Stimulated activated CD8-positive, alpha-beta memory T cell treated with anti-CD3 and anti-CD28 coated beads, Interleukin-12 subunit alpha, Interleukin-12 subunit beta, amount 100 ng/mL, for 1 hour (primary cell): Measurements from ENCODE around the gene CRADD.
"Not testable (repeated sequence)": the region's sequence is repeated elsewhere in the genome, so short reads cannot be mapped to it uniquely, and the experiment has no call there.

Experiments
- DNase-seq: peaks from one replicate; pipeline ENCODE4 v3.0.0-alpha.2; 2020; ENCODE audit warnings: low read depth

CRADD gene

DNA sequence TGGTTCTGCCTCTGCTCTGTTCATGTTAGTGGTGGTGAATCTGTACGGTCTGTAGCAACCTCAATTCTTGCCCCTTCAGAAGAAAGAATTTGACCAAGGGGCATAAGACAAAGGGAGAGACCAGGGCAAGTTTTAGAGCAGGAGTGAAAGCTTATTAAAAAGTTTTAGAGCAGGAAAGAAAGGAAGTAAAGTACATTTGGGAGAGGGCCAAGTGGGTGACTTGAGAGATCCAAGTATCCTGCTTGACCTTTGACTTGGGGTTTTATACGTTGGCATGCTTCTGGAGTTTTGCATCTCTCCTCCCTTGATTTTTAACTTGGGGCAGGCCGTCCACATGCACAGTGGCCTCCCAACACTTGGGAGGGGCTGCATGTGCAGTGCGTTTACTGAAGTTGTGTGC is 225.0 kb downstream of the CRADD start:
- no peak for DNase-seq

DNA sequence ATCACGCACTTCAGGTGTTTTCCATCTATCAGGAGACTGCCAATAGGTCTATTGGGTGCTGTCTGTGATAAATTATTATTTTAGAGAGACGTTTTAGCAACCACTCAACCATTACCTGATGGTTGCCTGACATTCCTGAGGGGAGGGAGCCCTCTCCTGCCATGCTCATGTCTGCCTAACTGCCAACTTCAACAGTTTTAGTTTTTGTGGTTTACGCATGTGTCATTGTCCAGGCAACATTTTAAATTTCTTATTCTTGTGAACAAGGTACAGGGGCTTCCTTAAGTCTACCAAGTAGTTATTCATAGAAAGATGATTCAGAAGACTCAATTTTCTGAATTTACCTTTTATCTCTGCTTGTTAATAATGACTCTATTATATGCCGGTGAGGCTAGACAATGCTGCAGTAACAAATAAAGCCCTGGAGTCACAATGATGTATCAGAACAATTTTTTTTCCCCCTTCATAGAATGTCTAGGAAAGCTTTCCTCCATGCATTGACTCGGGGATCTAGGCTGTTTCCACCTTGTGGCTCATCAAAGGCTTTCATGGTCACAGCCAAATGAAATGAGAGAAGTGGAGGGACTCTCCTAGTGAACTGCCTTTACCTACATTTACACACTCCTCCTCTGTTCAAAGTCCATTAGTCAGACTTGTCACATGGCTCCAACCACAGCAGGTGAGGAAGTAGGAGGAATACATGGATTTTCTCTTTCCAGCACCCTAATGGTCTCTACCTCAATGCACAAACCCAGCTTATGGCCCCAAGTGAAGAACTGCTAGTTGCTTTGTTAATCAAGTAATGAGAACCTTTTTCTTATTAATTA is 225.8 kb downstream of the CRADD start:
- DNase-seq = no peak

DNA sequence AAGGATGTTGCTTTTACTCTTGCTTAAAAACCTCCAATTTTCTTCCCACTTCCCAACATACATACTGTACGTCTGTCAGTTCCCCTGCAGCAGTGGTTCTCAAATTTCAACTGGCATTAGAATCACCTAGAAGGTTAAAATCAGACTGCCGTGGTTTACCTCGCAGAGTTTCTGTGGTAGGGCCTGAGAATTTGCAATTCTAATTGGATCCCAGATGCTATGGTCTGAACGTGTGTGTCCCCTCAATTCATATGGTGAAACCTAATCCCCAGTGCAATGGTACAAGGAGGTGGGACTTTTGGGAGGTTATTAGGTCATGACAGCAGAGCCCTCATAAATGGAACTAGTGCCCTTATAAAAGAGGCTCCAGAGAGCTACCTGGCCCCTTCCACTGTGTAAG is 226.9 kb downstream of the CRADD start:
- no peak for DNase-seq

DNA sequence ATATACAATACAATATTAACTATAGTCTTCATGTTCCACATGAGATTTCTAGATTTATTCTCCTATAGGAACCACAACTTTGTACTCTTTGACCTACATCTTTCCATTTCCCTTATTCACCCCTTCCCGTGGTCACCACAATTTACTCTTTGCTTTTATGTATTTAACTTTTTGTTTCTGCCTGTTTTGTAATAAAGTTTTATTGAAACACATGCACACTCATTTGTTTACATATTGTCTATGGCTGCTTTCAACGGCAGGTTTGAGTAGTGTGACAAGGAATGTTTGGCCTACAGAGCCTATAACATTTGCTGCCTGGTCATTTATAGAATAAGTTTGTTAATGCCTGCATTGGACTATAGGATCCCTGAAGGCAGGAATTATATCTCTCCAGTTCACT is 231.1 kb downstream of the CRADD start:
- no peak for DNase-seq

DNA sequence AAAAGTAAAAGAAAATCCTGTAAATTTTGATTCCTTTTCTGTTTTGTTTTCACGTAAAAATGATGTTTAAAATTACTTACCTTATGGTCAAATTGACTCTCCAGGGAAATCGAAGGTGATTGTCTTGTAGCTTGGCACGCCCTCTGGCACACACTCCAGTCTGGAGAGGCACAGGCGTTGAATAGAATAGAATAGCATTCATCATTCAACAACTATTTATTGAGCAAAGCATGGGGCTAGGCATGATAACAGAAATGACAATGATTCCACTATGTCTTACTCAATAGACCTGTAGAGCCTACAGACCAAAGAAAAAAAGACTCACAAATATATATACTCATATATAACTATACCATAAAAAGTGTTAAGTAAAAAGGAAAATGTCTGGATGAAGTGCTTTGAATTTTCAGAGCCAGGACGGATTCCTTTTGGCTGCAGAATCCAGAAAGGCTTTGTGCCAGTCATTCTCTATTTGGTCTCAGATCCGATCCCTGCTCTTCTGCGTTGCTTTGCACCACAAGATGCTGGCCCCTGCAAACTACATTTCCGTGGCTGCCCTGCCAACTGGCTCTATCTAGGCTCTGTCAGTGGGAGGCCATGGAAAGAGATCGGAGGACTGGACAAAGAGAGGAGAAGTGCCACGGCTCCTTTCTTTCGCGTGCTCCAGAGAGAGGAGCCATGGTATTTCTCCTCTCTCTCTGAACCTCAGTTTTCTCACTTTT is 231.8 kb downstream of the CRADD start:
- DNase-seq = no peak

DNA sequence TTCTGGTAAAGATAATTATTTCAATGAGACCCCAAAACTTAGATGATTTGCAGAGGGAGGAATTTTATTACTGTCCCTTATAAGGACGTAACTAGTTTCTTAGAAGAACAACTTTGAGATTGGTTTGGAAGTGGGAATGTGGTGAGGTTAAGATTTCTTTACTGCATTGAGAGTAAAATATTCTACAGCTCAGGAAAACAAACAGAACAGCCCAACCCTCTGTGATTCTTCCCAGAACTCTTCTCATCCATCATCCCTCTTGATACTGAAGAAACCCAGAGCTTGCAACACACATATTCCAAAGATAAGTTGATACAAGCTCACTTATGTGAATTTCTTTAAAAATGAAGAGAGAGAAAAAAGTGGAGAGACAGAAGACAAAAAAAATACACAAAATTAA is 234.2 kb downstream of the CRADD start:
- no peak for DNase-seq

DNA sequence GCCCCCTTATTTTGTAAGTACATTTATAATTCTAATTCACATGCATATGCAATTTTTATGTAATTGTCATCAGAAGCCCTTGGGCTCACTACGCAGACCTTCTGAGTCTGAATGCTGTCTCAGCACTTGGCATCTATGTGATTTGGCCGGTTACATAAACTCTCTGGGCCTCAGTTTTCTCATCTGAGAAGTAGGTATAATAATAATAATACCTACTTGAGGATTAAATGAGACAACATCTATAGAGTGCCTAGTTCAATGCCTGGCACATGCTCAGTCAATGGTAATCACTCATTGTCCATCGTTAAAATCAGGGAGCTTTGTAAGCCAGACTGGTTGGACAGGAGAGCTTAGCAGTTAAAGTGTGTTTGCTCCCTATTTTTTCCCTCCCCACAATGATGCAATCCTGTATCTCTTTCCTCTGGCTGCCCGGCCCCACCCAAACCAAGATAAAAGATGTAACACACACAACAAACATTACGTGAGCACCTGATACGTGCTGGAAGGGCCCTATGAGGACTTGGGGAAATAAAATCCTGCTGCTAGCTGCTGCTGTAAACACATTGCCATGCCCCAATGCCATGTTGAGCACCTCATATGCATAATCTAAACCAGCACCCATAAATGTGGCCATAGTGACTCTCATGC is 235.0 kb downstream of the CRADD start:
- no peak for DNase-seq

DNA sequence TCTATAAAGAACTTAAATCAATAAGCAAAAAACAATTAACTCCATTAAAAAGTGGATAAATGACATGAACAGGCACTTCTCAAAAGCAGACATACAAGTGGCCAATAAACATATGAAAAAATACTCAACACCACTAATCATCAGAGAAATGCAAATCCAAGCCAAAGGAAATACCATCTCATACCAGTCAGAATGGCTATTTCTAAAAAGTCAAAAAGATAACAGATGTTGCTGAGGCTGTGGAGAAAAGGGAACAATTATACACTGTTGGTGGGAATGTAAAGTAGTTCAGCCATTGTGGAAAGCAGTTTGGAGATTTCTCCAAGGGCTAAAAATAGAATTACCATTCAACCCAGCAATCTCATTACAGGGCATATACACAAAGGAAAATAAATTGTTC is 236.7 kb downstream of the CRADD start:
- DNase-seq = no peak

DNA sequence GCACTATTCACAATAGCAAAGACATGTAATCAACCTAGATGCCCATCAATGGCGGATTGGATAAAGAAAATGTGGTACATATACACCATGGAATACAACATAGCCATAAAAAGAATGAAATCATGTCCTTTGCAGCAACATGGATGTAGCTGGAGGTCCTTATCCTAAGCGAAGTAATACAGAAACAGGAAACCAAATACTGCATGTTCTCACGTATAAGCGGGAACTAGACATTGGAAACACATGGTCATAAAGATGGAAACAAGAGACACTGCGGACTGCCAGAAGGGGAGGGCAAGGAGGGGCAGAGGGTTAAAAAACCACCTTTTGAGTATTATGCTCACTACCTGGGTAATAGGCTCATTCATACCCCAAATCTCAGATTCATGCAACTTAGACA is 237.1 kb downstream of the CRADD start:
- DNase-seq = no peak

DNA sequence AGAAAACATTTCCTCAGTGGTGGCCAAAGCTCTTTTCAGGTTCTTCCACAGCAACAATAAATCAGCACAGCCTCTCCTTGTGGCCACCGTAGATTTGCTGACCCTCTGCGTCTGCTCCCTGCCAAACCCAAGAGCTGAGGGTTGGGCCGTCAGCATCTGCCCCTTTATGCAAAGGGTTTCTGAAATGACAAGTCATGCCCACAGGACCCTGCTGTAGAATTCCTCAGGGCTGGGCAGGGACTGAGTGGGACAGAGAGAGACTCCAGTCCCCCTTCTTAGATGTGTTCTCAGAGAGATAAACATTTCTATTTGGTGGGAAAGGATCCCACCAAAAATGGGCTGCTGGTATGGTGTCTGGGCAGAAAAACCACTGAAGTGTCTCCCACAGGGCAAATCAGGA is 238.2 kb downstream of the CRADD start:
- DNase-seq = no peak

DNA sequence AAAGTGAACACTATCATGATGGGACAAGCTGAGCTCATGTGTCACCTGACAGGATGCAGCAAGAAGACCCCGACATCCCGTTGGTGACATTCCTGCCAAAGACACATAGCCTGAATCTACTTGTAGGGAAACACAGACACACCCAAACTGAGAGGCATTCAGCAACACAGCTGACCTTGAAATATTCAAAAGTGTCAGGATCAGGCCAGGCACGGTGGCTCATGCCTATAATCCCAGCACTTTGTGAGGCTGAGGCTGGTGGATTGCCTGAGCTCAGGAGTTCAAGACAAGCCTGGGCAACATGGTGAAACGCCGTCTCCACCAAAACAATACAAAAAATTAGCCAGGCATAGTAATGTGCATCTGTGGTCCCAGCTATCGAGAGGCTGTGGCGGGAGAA is 239.2 kb downstream of the CRADD start:
- DNase-seq = no peak

DNA sequence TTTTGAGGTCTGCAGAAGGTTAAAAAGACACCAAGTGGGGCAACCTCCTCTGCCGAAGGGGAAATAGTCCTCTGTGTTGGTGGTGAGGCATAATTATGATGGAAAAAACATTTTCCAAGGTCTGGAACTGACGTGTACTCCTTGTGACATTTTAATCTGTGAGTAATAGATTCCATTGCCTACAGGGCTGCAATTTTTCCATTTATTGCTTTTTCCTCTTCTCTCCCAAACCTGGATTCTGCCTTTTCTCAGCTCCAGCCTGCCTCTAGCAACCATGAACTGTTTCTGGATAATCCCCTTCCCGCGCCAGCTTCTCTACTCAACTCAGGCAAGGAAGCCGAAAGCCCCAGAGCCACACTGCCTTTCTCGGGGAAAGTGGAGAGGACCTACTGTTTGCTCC is 241.1 kb downstream of the CRADD start:
- no peak for DNase-seq

DNA sequence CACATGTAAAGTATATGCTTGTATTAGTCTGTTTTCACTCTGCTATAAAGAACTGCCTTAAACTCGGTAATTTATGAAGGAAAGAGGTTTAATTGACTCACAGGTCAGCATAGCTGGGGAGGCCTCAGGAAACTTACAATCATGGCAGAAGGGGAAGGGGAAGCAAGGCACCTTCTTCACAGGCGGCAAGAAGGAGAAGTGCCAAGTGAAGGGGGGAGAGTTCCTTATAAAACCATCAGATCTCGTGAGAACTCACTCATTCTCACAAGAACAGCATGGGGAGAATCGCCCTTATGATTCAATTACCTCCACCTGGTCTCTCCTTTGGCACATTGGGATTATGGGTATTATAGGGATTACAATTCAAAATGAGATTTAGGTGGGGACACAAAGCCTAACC is 241.7 kb downstream of the CRADD start:
- no peak for DNase-seq

DNA sequence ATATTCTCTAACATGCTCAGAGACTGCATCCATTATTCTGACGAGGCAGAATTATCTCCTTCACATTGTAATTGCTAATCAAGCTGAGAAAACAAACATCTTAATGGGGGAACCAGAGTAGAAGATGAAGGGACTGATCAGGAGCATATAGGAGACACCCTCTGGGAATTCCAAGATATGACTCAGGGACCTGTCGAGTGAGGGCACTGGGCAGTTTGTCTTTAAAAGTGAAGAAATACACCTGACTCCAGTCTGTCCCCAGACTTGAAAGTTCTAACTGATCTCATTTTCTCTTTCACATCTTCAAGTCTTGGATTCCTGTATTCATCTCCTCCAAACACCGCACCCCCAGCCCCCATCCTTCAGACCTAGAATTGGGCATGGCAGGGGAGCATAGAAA is 244.3 kb downstream of the CRADD start:
- DNase-seq = no peak

DNA sequence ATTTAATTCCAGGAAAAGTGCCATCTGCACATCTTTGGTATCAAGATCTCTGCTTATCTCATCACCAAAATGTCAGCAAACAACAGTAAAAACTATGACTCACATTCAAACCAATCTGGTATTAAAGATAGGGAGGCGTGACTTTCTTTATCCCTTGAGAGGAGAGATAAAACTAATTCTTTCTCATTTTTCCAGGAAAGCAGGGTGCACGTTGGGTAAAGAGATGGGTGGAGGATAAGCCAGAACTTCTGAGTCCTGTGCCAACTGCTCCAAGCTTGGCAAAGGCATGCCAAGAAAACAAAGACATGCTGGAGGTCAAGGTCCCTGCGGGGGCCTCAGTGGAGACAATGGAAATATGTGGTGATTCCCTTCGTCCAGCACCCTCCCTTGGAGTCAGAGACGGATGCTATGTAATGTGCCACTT is 245.4 kb downstream of the CRADD start:
- no peak for DNase-seq

DNA sequence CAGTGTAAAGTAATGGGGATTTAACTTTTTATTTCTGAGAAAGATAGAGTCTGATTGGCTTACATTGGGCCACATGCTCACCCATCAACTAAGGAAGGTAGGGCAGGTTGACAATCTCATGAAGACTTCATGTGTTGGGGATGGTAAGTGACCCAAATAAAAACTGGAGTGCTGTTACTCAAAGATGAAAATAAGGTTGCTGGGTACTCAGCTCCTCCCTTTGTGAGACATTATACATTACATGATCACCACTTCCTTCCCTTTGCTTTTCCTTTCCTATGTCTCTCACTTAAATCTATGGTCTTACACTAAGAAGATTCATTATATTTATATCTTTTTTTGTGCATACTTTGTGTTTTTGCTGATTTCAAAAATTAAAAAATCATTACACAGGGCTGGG is 247.2 kb downstream of the CRADD start:
- no peak for DNase-seq

DNA sequence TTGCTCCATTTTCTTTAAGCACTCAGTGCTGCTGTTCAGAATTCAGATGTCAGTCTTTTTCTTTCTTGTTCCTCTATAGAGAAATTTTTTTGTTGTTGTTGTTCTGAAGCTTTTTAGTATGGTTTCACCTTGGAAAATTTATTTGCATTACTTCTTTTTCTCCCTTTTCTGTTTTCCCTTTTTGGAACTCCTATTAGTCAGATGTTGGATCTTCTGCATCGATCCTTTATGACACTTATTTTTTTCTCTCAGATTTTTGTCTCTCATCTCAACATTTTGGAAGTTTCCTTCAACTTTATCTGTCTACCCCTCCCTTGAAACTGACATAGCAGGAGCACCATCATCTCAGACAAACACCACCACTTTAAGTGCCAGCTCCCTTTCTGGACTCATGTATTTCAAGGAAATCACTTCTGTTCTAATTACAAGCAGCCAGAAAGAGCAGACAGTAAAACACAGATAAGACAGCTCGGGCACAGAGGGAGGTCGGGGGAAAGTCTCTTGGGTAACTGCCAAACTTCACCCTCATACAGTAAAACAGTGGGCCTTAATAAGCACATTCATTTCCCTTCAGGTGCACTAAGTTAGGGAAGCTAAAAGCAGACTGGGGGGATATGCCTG is 248.5 kb downstream of the CRADD start:
- DNase-seq = no peak

DNA sequence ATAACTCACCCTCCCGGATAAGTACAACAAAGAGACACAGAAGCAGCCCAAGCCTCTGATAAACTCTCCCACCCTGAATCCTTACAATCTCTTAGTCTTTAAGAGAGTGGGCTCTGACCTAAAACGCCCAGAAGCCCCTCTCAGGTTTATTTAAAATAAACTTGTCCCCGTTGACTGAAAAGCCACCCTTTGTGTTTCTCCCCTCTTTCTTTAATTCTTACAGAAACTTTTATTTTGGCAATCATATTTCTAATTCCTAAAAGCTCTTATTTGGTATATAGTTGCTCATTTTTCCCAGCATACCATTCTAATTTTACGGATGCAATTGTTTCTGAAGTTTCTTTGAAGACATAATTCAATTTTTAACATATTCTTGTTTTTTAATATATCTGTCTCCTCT is 249.1 kb downstream of the CRADD start:
- DNase-seq = no peak

DNA sequence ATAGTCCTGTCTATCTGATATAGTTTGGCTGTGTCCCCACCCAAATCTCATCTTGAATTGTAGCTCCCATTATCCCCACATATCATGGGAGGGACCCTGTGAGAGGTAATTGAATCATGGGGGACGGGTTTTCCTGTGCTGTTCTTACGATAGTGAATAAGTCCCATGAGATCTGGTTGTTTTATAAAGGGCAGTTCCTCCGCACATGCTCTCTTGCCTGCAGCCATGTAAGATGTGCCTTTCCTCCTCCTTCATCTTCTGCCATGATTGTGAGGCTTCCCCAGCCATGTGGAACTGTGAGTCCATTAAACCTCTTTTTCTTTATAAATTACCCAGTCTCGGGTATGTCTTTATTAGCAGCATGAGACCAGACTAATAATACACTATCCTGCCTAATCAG is 251.9 kb downstream of the CRADD start:
- DNase-seq = not testable (repeated sequence)

DNA sequence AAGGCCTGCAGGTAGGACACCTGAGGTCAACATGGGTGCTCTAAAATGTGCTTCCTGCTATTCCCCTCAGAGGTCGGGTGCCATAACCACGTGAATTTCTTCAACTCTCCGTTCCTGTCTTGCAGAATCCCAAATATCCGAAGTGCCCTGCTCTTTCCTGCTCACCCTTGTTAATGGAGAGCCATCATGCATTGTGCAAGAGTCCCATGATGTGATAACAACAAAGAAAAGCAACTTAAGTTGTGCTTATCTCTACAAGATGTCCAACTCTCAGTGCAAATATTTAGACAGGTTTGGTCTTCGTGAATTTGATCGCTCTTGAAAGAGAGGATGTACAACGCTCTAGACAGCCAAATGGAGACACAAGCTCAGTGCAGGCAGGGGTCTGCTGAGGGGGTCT is 260.6 kb downstream of the CRADD start:
- no peak for DNase-seq

DNA sequence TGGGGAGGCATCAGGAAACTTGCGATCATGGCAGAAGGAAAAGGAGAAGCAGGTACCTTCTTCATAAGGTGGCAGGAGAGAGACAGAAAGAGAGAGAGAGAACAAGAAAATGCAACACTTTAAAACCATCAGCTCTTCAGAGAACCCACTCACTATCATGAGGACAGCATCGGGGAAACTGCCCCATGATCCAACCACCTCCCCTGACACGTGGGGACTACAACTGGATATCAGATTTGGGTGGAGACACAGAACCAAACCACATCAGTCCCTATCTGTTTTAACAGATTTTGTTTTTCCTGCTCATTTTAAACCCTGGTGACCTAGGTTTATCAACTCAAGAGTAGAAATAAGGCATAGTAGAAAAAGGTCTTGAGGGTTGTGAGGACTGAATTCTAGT is 261.1 kb downstream of the CRADD start:
- DNase-seq = no peak

DNA sequence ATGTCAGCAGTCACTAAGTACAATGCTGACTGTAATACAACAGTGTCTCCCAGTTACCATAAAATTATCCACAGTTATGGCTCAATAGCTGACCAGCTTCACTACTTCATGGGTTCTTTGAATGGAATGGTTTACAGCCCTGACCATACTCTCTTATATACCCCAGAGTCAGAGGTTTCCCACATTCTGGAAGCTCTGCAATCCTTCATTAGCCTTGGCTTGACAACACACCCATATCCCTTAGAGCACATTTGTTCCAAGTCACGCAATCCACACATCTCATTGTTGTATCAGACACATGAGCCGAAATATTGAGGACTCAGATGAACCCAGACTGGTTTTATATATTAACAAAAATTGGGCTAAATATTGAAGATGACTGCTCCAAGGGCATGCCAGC is 261.8 kb downstream of the CRADD start:
- no peak for DNase-seq
